NCI-H2196 treated with DMSO at 0.1 percent for 48 hours (cell line): Measurements from ENCODE around the gene ATE1.
"Not testable (repeated sequence)": the region's sequence is repeated elsewhere in the genome, so short reads cannot be mapped to it uniquely, and the experiment has no call there.

Experiments used
- DNase-seq: peaks from one replicate; lab custom pipeline; 2025; ENCODE audit not compliant: unreplicated experiment; lab: John Stamatoyannopoulos, UW

ATE1 gene

DNA sequence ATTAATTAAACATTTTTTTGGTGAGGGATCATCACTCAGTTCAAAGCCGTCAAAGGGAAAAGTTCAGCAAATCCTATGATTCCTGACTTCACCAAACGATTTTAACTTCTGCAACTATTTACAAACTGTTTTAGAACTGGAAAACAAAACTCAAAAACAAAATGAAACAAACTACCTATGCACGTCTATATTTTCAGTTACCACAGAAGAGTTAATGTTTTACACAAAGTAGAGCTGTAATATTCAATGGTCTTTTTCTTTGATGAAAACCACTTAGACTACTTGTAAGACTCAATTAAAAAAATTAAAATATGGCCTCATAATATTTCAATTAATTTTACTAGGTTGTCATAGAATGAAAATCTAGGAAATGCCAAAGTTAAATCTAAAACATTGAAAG is 131.5 kb downstream of the ATE1 start:
- no peak for DNase-seq

DNA sequence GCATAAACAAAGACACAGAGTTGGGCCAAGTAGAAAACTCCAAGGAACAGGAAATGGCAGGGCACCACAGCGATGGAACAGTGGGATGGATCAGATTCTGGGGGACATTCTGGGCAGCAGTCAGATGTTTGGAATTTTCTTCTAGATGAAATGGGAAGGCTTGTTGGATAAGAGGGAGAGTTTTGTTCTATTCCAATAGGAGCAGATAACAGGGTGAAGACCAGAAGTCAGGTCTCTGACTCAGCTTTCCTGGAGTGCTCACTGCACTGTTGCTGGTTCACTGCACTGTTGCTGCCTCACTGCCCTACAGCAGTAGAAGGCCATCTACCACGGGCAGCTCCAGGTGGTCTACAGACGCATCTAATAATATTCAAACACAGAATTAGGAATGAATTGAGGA is 135.6 kb downstream of the ATE1 start:
- no peak for DNase-seq

DNA sequence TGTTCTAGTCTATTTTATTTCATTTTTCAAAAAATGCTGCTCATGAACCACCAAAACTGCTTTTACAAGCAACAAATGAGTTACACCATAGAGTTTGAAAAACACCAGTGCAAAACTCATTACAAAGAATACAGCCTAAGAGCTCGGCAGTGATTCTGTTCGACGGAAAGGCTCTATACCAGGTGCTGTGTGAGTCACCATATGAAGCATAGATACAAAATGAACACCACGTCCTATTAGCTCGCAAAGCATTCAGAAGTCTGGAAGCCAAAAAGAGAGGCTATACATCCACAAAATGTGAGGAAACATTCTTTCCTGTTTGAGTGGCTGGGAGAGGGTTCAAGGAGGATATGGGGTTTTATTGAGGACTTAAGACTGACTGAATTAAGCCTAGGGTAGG is 136.1 kb downstream of the ATE1 start:
- no peak for DNase-seq

DNA sequence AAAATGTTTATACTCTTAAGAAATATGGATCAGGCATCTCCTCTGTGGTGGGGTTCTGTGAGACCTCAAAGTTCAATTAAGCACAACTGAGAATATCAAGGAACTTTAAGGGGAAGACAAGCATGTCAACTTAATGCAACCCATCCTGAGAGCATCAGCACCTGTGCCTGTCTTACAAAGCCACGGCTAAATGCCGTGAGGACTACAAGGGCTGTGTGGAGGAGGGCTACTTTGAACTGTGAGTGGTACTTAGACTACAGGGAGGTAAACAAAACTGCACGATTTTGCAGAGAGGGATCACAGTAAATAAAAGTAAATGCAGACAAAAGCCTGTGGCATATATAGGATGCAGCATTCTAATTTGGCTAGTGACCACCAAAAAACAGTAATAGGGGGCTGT is 139.1 kb downstream of the ATE1 start:
- no peak for DNase-seq

DNA sequence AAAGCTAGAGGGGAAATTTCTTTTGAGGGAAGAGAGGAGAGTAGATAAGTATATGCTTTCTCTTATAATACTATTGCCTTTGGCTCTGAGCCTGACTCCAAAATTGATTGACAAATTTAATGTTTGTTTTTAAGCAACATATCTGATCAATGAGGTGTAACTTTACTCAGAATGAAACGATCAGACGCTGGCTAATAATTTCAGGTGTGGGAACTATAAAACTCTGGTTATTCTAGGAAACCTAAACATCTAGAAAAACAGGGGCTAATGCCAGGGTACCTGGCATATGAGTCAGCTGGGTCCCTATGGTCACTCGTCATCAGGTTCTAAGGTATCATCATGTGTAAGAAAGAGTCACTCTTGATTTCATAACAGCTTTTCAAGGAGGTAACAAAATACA is 139.7 kb downstream of the ATE1 start:
- DNase-seq = no peak

DNA sequence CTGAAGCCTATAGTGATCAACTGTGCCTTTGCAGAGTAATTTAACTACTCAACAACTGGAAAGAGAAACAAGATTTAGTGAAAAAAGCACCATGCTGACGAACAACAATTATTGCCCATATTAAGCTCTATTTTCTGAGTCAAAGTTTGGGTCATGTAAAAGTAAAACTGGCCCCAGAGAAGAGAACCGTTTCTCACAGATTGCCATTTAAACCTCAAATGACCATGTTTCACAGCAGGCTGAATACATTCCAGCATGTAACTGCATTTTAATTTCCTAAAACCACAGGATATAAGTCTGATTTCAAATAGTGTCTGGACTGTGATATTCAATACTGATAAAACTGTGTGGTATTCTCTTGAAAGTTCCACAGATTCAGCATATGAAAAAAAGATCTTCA is 140.7 kb downstream of the ATE1 start:
- DNase-seq = no peak

DNA sequence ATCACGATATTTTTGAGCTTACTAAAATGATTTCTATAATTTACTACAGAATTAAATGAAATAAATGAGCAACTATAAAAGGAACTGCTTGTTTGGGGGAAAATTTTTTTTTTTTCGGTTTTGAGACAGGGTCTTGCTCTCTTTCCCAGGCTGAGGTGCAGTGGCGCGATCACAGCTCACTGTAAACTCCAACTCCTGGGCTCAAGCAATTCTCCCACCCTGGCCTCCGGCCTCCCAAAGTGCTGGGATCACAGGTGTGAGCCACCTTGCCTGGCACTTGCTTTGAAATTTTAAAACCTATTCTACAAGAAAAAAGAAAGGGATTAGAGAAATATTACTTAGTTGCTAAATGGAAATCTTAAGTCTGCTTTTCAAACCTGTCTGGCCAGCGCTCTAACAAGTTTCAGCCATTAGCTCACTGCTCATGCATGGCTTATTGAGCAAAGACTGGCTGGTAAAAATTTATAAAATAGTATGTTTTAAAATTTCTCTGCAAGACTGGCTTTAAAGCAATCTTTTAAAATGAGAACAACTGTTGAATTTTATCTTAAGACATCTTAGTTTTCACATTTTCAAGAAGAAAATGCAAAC is 144.0 kb downstream of the ATE1 start:
- no peak for DNase-seq

DNA sequence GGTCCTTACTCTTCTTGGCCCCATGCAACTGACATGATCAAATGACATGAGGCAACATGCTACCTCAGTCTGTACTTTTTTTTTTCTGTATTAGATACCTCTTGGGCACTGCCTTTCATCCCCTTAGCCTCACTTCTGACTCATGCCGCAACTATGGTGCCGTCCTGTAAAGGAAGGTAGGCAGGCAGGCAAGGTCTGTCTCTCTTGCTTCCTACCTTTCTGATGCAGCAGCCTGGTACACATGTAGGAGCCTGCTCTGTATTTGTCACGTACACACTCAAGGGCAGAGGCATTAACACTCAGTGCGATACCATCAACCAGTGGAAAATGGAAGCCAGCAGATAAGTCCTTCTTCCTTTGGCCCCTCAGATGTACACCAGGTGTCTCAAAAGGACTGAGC is 146.7 kb downstream of the ATE1 start:
- DNase-seq = no peak

DNA sequence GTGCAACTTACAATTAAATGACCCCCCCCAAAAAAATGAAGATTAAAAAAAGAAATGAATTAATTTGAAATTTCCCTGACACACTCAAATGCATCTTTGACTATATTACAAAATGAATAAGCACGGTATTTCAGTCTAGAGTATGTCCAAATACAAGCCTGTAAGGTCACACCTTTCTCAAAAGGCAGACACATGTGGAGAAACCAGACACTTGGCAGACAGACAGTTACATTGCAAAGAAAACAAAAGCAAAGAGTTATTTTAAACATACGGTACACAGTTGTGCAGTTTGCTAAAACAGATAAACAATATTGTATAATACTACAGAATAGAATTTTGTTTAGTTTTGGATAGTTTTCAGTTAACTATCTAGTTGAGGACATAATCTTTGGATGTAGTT is 153.0 kb downstream of the ATE1 start:
- no peak for DNase-seq

DNA sequence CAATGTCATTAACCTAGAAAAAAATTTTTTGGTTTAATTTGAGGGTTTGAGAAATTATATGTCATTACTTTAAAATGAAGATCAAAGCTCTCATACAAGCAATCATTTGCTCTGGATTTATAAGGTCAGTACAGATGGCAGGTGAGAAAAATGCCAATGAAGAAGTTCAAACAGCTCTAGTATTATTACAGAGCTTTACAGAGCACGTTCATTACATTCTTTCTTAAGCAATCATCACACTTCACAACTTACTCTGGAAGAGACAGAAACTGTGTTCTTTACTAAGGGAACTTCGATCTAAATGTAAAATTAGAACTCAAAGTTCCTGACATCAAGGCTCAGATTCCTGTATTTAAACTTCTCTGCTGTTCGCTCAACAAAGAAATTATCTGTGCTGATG is 153.4 kb downstream of the ATE1 start:
- no peak for DNase-seq

DNA sequence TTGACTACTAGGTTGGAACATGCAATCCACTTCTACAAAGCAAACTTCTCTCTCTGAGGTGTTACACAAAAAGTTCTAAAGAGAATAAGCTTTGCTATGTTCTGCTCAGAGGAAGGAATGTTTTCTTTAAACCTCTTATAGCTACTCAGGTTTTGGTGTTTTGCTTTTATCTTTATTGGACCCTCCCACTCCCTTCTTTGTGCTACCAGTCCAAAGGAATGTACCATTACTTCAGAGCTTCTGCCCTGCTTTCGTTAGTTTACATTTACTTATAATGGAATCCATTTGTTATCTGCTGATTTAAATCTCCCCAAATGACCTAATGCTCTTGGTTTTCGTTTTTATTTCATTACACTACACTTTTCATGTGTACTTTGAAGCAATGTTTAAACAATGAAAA is 154.9 kb downstream of the ATE1 start:
- no peak for DNase-seq

DNA sequence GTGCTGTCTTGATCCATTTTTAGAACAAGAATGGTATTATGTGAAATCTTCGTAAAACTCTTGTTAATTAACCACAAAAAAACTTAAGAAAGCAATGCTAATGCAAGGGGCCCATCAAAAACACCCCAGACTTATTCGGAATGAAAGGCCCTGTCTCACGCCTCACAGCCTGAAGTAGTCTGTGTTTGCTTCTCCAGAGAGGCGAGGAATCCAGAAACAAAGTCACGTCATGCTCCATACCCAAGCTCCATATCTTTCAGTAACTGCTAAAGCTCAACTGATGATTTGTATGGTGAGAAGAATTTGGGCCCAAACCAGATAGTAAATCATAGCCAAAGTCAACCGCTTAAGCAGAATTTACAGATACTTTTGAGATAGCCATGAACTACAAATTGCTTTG is 155.4 kb downstream of the ATE1 start:
- DNase-seq = no peak

DNA sequence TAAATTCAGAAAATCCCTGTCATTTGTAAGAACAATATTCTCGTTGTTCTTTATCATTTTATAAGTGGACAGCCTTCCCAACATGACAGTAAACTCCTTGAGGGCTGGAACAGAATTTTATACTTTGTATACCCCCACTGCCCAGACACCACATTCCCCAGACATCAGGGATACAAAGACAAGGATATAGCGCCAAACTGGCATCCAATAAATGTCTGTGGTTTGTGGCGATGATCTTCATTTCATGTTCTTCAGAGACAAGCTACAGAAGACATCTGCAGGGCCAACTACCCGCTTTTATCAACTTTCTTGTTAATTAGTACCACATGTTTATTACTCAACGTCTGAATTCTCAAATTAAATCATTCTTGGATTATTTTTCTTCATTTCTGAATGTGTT is 155.9 kb downstream of the ATE1 start:
- DNase-seq = no peak

DNA sequence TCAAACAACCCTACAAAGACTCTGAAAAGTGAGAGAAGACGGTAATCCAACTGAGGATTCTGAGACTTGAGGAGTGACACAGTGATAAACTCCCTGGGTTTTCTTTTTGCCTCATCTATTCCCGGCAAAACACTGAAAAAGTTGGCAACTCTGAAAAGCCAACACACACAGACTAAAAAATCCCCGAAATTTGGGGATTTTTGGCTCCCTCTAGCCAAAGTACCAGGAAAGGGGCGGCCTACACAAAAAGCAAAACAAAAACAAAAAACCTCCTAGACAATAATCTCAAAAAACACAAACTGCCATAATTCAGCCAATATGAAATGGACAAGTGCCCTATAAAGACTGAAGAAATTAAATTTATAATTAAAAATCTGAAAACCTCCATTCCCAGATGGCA is 161.4 kb downstream of the ATE1 start:
- DNase-seq = no peak

DNA sequence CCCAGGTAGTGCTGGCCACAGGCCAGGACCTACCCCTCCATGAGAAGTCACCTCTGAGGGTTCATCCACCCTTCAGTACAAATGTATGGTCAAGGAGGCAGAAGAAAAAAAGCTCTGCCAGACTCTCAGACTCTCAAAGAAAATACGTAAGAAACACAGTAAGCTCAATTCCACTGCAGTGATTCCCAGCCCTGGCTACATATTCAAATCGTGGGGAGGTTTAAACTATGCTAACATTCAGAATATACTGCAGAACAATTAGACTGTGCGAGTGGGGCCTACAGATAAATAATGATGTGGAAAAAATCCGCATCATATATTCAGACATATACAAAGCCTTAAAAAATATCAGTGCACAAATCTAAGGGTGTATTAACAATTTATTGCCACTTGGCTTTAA is 162.6 kb downstream of the ATE1 start:
- DNase-seq = no peak

DNA sequence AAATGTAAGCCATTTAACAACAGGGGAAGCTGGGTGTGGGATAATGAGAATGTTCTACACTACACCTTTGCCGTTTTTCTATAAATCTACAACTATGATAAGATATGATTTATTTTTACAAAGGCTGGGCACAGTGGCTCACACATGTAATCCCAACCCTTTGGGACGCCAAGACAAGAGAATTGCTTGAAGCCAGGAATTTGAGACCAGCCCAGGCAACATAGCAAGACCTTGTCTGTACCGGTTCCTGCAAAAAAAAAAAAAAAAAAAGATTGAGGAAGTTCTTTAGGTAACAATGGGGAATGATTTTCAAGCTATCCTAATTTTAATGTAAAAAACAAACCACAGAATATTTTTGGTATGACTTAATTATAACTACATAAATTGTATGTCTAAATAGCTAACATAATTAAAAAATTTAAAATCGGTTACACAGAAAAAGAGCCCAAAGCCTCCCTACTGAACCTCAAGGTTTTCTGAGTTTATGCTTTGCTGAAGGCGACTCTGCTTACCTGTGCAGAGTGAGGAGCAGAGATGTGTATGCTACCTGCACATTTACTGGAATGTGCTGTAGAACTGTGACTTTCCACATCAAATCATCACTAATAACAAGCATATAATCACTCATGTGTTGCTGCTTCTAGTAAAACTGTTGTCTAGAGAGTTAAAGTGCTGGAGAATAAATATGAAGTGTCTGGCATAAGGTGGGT is 163.4 kb downstream of the ATE1 start:
- DNase-seq = no peak

DNA sequence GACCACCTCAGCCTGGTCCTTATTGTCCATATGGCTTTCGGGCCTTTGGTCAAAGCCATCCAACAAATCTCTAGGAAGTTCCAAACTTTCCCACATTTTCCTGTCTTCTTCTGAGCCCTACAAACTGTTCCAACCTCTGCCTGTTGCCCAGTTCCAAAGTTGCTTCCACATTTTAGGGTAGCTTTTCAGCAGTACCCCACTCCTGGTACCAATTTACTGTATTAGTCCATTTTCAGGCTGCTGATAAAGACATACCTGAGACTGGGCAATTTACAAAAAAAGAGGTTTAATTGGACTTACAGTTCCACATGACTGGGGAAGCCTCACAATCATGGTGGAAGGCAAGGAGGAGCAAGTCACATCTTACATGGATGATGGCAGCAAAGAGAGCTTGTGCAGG is 170.6 kb downstream of the ATE1 start:
- DNase-seq = not testable (repeated sequence)

DNA sequence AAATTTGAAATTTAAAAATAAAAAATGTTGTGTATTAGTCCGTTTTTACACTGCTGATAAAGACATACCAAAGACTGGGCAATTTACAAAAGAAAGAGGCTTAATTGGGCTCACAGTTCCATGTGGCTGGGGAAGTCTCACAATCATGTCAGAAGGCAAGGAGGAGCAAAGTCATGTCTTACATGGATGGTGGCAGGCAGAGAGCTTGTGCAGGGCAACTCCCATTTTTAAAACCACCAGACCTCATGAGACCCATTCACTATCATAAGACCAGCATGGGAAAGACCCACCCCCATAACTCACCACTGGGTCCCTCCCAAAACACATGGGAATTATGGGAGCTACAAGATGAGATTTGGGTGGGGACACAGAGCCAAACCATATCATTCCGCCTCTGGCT is 172.3 kb downstream of the ATE1 start:
- not testable (repeated sequence) for DNase-seq

DNA sequence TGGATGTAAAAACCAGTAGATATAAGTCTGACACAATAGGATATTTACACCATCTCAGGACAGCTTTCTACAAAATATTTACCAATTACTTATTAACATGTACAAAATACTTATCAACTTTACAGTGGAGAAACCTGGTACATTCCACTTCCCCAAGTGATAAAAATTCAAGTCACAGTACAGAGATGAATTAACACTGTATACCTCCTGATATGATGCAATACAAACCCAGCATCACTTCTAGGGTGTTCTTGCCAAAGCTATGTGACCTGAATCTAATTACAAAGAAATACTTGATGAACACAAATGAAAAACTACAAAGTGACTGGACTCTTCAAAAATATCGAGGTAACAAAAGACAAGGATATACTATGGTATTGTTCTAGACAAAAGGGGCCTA is 173.2 kb downstream of the ATE1 start:
- no peak for DNase-seq

DNA sequence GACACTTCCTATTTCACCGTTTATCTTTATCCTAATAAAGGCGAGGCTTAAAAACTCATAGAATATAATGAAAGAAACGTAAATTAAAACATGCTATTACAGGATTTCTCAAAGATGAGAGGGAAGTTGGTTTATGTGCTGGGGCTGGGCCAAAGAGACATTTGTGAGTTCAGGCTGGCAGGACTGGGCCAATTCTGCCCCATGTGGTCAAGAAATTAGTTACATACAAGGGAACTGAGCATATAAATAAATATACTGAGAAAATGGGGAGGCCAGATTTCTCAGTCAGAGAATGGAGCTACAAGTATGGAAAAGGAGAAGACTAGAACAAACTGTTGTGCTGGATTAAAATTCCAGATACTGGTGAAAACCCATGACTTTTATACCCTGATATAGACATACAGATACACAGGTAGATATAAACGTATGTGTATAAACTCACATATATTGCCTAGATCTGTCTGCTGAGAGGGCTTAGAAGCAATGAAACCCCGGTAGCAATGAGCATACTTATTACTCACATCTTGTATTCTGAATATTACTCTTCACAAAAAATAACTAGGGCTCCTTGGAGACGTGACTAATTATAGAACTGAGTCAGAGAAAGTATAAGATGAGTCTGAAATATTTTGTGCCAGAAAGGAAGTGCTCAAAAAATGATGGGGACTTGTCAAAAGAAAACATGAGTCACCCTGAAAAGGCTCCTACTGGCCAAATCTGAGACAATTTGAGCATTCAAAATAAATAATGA is 173.9 kb downstream of the ATE1 start:
- DNase-seq = no peak

DNA sequence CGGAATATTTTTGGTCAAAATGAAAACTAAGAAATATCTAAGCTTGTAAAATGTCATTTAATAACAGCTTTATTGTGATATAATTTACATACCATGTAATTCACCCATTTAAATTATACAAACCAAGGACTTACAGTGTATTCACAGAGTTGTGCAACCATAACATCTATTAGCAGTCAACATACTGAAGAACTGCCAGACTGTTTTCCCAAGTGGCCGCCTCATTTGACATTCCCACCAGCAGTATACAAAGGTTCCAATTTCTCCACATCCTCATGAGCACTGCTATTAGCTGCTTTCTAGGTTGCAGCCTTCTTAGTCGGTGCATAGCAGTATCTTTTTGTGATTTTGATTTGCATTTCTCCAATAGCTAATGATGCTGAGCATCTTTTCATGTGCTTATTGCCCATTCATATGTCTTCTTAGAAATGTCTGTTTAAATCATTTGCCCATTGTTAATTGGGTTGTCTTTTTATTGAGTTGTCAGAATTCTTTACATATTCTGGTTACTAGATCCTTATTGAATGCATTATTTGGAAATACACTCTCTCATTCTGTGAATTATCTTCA is 176.6 kb downstream of the ATE1 start:
- no peak for DNase-seq

DNA sequence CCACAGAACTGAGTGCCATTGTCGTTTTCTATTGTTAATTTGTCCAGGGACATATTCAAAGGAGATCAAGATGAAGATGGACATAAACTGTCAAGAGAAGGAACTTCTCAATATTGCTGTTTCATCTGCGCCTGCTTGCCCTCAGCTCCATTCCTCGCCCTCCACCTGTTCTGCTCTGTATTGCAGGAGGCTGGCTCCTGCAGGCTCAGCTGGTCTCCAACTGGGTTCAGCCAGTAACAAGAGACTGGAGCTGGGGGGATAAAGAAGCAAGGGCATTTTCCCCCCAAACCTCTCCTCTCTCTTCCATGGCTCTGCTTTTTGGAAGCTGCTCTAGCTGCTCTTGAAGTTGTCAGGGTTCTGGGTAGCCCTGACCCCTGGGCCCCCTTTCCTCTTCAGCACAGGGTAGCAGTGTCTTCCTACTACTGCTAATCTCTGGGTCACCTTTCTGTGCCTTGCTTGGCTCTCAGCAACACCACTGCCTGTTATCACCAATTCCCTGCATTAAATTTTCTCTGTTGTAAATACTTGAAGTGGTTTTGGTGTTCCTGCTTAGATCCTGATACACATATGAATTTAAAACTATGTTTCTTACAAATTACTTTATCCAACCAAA is 180.6 kb downstream of the ATE1 start:
- no peak for DNase-seq
